Activated CD8-positive, alpha-beta memory T cell treated with anti-CD3 and anti-CD28 coated beads, Interleukin-2, amount 50 U/mL, for 1 hour (primary cell): Measurements from ENCODE around the gene MLH1.

Experiments
- DNase-seq: peaks from one replicate; pipeline ENCODE4 v3.0.0-alpha.2; 2020; ENCODE audit errors: extremely low read depth

The MLH1 gene

DNA sequence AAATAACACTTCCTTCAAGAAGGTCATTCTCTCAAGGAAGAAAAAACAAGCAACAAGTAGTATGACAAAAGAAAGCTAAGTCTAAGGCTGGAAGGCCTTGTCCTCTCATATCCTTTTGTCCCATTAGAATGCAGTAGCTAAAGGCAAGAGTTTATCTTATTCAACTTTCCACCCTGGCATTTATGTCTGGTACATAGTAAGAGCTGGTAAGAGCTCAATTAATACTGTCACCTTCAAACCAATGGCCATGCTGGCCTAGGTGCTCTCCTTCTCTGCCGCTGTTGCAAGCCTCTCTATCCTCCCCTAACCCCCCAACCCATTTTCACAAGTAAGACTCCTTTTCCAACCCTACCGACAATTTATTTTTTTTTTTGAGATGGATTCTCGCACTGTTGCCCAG, 99.2 kb downstream of the MLH1 start:
- DNase-seq, result no peak

DNA sequence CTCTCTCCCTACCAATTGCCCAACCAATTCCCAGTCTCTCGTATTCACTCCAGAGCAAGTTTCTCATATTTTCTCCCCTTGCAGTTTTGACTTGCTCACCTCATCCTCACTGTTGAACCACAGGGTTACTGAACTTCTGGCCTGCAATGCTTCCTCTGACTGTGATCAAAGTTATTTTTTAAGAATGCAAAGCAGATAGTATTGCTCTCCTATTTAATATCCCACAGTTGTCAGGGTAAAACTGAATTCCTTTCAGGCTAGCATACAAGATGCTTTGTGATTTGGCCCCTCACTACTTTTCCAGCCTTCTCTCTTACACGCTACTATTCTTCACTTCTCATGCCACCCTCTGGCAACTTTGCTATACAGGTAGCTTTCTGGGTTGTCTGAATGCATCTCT, 100.2 kb downstream of the MLH1 start:
- no peak for DNase-seq

DNA sequence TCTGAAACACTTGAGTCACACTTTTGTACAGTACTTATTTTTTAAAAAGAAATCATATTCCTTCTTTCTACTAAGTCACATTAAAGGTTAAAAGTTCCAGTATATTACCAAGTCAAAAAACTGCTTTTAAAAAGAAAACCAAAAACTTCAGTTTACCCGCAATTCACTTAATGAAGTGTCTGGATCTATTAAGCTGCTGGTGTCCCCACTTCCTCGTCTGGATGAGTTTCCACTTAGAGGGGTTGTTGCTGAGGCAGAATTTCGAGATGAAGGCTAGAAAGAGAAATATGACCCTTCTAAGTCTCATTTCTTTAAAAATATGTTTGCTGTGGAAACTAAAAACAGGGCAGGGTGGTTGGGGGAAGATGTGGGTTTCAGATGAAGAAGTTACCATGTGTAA, 101.3 kb downstream of the MLH1 start:
- no peak for DNase-seq

DNA sequence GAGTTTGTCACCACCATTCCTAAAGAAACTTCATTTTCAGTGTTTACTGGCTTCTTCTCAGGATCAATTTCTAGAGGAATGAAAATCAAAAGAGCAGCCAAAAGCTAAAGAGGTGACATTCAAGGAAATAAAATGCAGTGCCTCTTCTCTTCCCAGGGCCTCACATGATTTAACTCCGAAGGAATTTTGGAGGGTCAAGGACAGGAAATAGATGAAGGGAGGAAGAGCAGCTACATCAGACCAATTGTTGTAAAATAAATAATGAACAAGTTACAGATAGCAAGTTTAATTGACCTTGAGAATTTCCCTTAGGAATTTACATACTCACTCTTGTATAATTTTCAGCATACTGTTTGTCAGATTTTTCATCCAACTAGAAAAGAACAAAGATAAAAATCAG, 103.0 kb downstream of the MLH1 start:
- no peak for DNase-seq

DNA sequence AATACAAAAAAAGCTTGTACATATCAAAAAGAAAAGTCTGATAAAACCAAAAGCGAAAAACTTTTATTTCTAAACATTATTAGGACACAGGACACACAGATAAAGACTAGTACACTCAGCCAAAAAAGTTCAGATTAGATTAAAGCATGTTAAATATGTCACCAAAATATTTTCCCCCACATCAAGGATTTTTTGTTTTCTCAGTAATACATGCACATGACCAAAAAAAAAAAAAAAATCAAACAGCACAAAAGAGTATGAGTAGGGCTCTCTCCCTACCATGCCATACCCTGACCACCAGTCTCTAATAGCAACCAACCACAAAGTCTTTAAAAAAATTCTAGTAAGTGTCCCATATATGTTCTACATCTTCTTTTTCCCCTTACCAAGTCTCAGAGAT, 103.7 kb downstream of the MLH1 start:
- no peak for DNase-seq

DNA sequence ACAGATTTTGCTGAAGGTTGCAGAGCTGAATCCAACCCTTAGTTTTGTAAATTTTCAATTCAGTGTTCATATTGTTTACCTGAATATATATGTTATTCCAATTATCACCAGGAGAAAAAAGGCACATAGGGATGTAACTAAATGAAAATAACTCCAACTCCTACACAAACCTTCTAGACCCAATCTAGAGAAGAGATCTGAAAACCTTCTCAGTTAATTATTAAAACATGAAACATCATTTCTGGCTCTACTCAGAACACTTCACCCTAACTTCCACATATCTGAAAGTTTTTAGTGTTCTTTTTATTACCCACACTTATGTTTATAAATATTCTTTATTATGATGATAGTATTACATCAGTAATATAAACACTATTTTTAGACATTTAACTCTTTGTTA, 104.5 kb downstream of the MLH1 start:
- DNase-seq, result no peak

DNA sequence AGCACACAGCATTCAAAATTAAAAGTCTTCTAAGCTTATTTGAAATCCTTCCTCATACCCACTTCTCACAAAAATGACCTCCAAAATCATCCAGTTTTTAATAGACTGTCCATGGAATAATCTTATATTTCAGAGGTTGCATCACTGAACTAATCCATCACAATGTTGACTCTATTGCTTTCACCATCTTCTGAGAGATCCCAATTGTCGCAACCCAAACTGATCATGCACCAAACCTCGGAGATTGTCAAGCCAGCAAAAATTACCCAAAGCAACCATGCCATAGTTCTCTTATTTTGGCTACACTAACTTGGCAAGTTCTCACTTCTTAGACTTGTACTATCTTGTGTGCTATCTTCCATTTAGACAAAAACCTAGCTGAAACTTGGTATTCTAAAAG, 105.6 kb downstream of the MLH1 start:
- DNase-seq, result no peak

DNA sequence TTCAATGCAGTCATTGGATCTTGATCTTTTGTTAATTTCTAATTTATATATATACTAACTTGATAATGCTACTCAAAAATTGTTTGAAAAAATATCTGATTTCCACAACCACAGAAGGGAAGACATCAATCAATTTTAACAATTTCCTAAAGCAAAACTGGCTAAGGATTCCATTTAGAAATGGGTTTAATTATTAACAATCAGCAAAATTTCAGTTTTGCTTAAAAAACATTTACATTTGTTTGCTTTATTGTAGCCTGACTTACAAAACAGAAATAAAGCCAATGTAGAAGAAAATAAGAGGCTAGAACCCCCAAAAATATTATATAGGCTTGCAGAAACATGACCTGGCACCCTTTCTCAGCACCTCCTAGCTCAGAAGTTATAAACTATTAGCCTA, 106.2 kb downstream of the MLH1 start:
- no peak for DNase-seq

DNA sequence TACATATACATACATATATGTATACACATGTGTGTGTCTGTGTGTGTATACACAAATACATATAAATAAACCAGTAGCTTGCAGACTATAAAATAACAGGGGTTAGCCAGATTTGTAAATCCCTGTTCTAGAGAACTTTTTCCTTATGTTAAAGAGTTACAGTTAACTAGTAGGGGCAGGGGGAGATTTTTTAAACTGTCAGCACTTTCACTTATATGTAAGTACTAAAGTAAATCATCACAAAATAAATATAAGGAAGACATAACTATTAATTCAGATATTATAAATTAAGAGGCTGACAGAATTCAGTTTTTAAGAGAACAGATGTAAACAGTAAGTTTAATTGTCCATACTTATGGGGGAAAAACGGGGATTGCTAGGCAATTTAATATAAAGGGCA, 107.1 kb downstream of the MLH1 start:
- DNase-seq, result no peak
